Stimulated activated naive CD8-positive, alpha-beta T cell treated with anti-CD3 and anti-CD28 coated beads, Interleukin-15, Interleukin-2, amounts not matched to agents 100 ng/mL and 50 ng/mL, for 24 hours (primary cell): ENCODE measurements around the gene HNRNPU.

Source experiments
- H3K27ac Mint-ChIP-seq: one replicate; pipeline ENCODE4 v1.8.0; 2021; ENCODE audit warnings: mild to moderate bottlenecking, mixed read lengths
- H3K27me3 Mint-ChIP-seq: one replicate; pipeline ENCODE4 v1.8.0; 2021; ENCODE audit warnings: mixed read lengths
- H3K36me3 Mint-ChIP-seq: one replicate; pipeline ENCODE4 v1.8.0; 2021; ENCODE audit warnings: low read depth, mixed read lengths
- H3K4me1 Mint-ChIP-seq: one replicate; pipeline ENCODE4 v1.8.0; 2021; ENCODE audit warnings: low read depth, mixed read lengths
- H3K4me3 Mint-ChIP-seq: one replicate; pipeline ENCODE4 v1.8.0; 2021; ENCODE audit warnings: mild to moderate bottlenecking, mixed read lengths
- H3K9me3 Mint-ChIP-seq: one replicate; pipeline ENCODE4 v1.8.0; 2021; ENCODE audit warnings: mixed read lengths

The HNRNPU gene

DNA sequence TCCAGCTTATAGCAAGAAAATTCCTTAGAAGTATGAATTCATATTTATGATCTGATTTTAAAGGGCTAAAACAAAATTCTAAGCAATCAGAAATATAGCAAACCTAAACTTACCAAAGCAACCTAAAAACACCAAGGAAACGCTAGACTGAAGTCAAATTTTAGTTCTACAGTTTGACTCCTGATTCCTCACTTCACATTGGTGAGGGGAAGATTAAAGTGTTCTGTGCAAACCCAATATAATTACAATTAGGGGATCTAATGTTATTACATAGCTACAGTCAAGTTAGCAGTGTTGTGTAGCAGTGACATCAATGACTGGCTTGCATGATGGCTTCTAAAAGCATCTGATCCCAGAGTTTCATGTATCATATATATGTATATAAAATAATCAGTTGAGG is 11.6 kb downstream of the HNRNPU start:
- no peaks in the 10 kb centered on the region for H3K27me3 Mint-ChIP-seq

GRCh38 chr1:244851546-244852231 is 12.7 kb downstream of the HNRNPU start:
- Mint-ChIP-seq H3K4me1 (peaks cover 78% of the 10 kb centered on the region), H3K36me3 (peaks cover 95% of the 10 kb centered on the region), H3K4me3 (no peak overlapping the region), H3K9me3 (no peaks in the 10 kb centered on the region), H3K27me3 (no peaks in the 10 kb centered on the region), H3K27ac (peak overlapping the region; percentile 10)

More for the DNA sequence above, 11.6 kb downstream of the HNRNPU start:
- no peaks in the 10 kb centered on the region for H3K9me3 Mint-ChIP-seq
- no peak overlapping the region for H3K4me3 Mint-ChIP-seq
- H3K36me3 Mint-ChIP-seq, result peaks cover 95% of the 10 kb centered on the region
- no peak overlapping the region for H3K27ac Mint-ChIP-seq
- H3K4me1 Mint-ChIP-seq, result peaks cover 79% of the 10 kb centered on the region

DNA sequence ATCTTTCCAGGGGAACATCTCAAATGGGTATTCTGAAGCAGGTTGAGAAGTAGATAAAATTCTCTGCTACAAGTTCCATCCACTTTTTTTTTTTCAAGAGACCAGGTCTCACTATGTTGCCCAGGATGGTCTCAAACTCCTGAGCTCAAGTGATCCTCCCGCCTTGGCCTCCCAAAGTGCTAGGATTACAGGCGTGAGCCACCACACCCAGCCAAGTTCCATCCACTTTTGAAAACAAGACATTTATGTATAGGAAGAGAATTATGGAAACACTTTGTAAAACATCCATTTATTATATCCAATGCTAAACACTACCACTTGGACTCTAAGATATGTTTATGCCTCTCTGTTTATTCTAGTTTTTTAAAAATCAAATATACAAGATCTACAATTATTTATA is 13.4 kb downstream of the HNRNPU start:
- Mint-ChIP-seq H3K4me1 (peaks cover 78% of the 10 kb centered on the region), H3K36me3 (peaks cover 95% of the 10 kb centered on the region), H3K9me3 (no peaks in the 10 kb centered on the region)

DNA sequence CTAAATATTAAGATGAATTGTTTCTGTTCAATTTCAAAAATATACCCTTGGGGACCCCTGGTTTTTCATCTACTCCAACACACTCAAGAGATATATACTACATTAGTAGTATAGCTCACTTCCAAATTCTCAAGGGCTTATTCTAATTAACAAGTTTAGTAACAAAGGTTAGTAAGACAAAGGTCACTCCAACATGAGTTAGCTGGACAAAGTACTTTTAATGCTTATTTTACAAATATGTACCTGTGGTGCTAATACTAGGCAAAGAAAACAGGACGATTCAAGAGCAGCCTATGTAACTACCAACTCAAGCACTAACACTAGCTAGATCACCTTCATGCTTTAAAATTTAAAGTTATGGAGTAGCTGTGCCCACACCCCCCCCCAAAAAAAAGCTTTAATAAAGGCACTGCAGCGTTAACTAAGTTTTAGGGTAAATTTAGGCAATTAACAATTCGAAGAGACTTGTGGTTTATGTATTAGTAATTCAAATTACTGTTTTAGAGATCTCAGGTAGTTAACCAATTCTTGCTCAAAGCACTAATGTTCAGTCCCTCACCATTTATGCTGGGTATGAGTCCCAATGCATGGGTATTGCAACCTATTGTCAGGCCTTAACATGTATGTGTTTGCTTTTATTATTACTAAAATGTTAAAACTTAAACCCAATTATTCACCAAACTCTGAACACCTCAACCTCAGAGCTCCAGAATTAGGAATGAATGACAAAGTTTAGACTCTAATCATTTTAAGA is 14.1 kb downstream of the HNRNPU start:
- no peak overlapping the region for H3K4me3 Mint-ChIP-seq
- H3K9me3 Mint-ChIP-seq, result no peaks in the 10 kb centered on the region
- H3K4me1 Mint-ChIP-seq, result peaks cover 78% of the 10 kb centered on the region
- no peaks in the 10 kb centered on the region for H3K27me3 Mint-ChIP-seq
- H3K27ac Mint-ChIP-seq, result peak overlapping the region; percentile 45
- peaks cover 95% of the 10 kb centered on the region for H3K36me3 Mint-ChIP-seq

More for the DNA sequence above, 13.4 kb downstream of the HNRNPU start:
- H3K4me3 Mint-ChIP-seq, result peak overlapping the region; percentile 33
- H3K27me3 Mint-ChIP-seq, result no peaks in the 10 kb centered on the region
- no peak overlapping the region for H3K27ac Mint-ChIP-seq

- peaks cover 78% of the 10 kb centered on the region for H3K4me1 Mint-ChIP-seq
- H3K9me3 Mint-ChIP-seq, result no peaks in the 10 kb centered on the region
- H3K4me3 Mint-ChIP-seq, result no peak overlapping the region
- peaks cover 95% of the 10 kb centered on the region for H3K36me3 Mint-ChIP-seq
- peak overlapping the region; percentile 74 for H3K27ac Mint-ChIP-seq
- H3K27me3 Mint-ChIP-seq, result no peaks in the 10 kb centered on the region
Observed at GRCh38 chr1:244849189-244849866, 15.0 kb downstream of the HNRNPU start.

- H3K27me3 Mint-ChIP-seq, result no peaks in the 10 kb centered on the region
- H3K4me3 Mint-ChIP-seq, result no peak overlapping the region
- peaks cover 98% of the 10 kb centered on the region for H3K36me3 Mint-ChIP-seq
- H3K4me1 Mint-ChIP-seq, result peaks cover 76% of the 10 kb centered on the region
- no peaks in the 10 kb centered on the region for H3K9me3 Mint-ChIP-seq
- H3K27ac Mint-ChIP-seq, result peak overlapping the region; percentile 46
Observed at GRCh38 chr1:244846653-244847052, 17.7 kb downstream of the HNRNPU start.

DNA sequence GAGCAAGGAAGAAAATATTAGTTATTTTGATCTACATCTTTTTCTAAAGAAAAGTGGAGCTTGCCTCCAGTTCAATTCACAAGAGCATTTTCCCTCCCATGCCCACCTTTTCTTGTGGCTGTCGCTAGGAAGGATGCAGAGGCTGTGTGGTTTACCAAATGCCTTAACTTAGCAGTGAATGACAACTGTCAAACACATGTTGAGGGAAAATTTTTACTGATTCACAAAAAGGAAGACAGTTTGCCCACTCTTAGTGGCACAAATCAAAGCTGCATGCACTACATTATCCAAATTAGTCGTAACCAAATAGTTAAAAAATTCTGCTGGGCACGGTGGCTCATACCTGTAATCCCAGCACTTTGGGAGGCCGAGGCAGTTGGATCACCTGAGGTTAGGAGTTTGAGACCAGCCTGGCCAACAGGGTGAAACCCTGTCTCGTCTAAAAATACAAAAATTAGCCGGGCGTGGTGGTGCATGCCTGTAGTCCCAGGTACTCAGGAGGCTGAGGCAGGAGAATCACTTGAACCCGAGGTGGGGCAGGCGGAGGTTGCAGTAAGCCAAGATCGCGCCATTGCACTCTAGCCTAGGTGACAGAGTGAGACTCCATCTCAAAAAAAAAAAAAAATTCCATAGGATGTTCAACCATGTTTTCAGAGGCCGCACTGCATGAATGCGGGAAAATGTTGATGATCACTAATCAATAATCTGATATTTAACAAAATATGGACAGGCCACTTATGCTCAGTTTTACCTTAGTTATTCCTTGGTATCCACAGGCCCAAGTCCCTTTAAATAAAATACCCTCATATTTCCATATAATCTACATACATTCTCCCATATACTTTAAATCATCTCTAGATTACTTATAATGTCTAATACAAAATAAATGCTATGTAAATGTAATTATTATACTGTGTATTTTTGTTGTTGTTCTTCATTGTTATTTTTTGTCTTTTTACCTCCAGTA is 19.9 kb downstream of the HNRNPU start:
- Mint-ChIP-seq H3K4me3 (no peak overlapping the region), H3K4me1 (peaks cover 84% of the 10 kb centered on the region), H3K27me3 (no peaks in the 10 kb centered on the region), H3K36me3 (peaks cover 97% of the 10 kb centered on the region), H3K9me3 (no peaks in the 10 kb centered on the region), H3K27ac (peak overlapping the region; percentile 76)

GRCh38 chr1:244843148-244843978 is 21.0 kb downstream of the HNRNPU start:
- peaks cover 86% of the 10 kb centered on the region for H3K4me1 Mint-ChIP-seq
- H3K4me3 Mint-ChIP-seq, result no peak overlapping the region
- peaks cover 97% of the 10 kb centered on the region for H3K36me3 Mint-ChIP-seq
- no peaks in the 10 kb centered on the region for H3K9me3 Mint-ChIP-seq
- H3K27me3 Mint-ChIP-seq, result no peaks in the 10 kb centered on the region
- no peak overlapping the region for H3K27ac Mint-ChIP-seq

DNA sequence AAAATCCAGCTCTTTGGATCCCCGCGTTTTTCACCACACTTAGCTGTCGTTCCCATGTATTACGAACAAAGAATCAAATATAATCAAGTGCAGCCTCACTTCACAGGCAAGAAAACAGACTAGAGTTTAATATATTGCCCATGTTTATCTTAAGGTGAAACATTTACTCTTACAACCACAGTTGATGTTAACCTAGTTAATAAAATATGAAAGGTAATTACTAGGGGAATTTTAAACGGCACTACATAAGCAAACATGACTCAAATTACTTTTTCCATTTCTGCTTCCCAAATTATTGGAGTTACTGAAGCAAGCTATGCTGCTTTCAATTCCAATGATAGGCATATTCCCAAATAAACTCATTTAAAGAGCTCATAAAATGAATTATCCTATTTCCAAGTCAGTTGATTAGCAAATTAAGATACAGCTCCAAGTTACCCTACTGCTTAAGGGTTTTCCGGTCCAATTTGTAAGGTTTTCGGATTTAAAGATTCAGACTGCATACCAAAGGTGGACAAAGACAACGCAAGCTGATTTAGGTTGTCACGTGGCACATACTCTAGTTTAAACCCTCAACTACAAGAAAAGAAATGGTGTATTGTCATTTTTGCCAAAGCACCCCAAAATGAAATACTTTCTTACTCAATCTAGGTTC is 22.9 kb downstream of the HNRNPU start:
- no peaks in the 10 kb centered on the region for H3K9me3 Mint-ChIP-seq
- H3K36me3 Mint-ChIP-seq, result peaks cover 95% of the 10 kb centered on the region
- peaks cover 88% of the 10 kb centered on the region for H3K4me1 Mint-ChIP-seq
- H3K27ac Mint-ChIP-seq, result peak overlapping the region; percentile 59
- peak overlapping the region; percentile 5 for H3K4me3 Mint-ChIP-seq
- no peaks in the 10 kb centered on the region for H3K27me3 Mint-ChIP-seq

- H3K4me3 Mint-ChIP-seq, result peak overlapping the region; percentile 62
- no peaks in the 10 kb centered on the region for H3K27me3 Mint-ChIP-seq
- peaks cover 83% of the 10 kb centered on the region for H3K4me1 Mint-ChIP-seq
- no peaks in the 10 kb centered on the region for H3K9me3 Mint-ChIP-seq
- H3K27ac Mint-ChIP-seq, result peak overlapping the region; percentile 59
- peaks cover 91% of the 10 kb centered on the region for H3K36me3 Mint-ChIP-seq
Observed at GRCh38 chr1:244840219-244840794, 24.0 kb downstream of the HNRNPU start.

- Mint-ChIP-seq H3K36me3 (peaks cover 84% of the 10 kb centered on the region), H3K9me3 (no peaks in the 10 kb centered on the region), H3K4me3 (peak overlapping the region; percentile 37), H3K27ac (no peak overlapping the region), H3K27me3 (no peaks in the 10 kb centered on the region), H3K4me1 (peaks cover 77% of the 10 kb centered on the region)
Observed at GRCh38 chr1:244839656-244840055, 24.7 kb downstream of the HNRNPU start.

DNA sequence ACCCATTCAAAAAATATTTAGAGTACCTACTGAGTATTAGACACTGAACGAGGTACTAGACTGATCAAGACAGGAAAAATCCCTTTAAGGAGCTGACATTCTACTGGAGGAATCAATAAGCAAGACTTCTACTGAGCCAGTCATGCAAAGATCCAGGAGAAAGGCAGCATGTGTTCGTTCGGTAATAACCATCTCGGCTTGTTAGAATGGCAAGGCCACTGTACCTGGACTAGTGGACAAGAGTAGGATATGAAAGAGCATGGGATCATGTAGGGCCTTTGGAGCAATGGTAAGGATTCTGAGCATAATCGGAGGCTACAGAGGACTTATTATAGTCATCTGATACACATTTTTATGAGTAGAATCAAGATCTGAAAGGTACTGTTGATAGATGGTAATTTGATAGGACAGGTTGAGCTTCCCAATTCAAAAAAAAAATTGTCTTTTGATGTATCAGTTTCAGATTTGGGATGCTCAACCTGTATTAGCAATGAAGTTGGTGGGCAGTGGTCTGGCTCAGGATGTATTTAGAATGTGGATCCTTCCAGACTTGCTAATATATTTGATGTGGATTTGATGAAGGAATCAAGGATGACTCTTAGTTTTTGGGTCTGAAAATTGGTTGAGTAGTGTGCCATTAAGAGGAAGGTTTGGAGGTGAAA is 26.6 kb downstream of the HNRNPU start:
- Mint-ChIP-seq H3K36me3 (peaks cover 67% of the 10 kb centered on the region), H3K4me3 (peak overlapping the region; percentile 99), H3K27me3 (no peaks in the 10 kb centered on the region), H3K9me3 (no peaks in the 10 kb centered on the region), H3K4me1 (peaks cover 74% of the 10 kb centered on the region), H3K27ac (peak overlapping the region; percentile 86)
